Measurements from ENCODE around the gene RTKN2. TPM values are rescaled to one million over a fixed set of nuclear protein-coding genes. Genes with fewer than 3 reads are reported as not detected.
"Not testable (repeated sequence)": the region's sequence is repeated elsewhere in the genome, so short reads cannot be mapped to it uniquely, and the experiment has no call there.

The RTKN2 gene
- total and polyA plus RNA-seq, 9 donors = 0.05 to 0.52 (median 0.20) TPM

- H3K4me3 ChIP-seq = no peak overlapping the region
- 70 to 74% (median 72%) methylated on average over 5 of the region's 5 CpGs for WGBS, 3 donors
- no peak overlapping the region for H3K27ac ChIP-seq
- DNase-seq = no peak
- intact Hi-C loops (cut with DNase I) = no loop called here
- H3K4me1 ChIP-seq (ENCODE audit: insufficient read depth) = no peaks in the 10 kb centered on the region
- H3K9me3 ChIP-seq = no peaks in the 10 kb centered on the region
- no peak for TF ChIP-seq POLR2A (IDR thresholded peaks at IDR 0.05)
- TF ChIP-seq EP300 (IDR thresholded peaks at IDR 0.05) = no peak
- TF ChIP-seq CTCF (IDR thresholded peaks at IDR 0.05) = no peak
- no peaks in the 10 kb centered on the region for H3K36me3 ChIP-seq
- H3K27me3 ChIP-seq = no peaks in the 10 kb centered on the region
Observed at GRCh38 chr10:62297857-62298256, 29.2 kb upstream of the RTKN2 start.

DNA sequence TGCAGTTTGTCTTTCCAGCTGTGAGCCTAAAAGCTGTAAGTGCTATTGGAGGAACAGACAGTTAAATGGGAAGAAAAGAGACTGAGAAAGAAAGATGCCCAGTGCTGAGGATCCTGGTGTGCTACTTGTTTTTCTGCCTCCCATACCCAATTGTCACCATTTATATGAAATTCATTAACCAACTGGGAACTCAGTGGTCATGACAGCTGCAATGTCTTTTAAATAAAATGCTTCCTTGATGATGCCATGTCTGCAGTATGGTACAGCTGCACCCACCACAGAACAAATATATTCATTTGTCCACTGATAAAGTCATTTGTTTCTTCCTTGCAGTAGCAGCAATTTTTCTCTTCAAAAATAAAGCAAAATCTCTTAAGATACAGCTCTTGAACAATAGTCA is 15.6 kb upstream of the RTKN2 start:
- H3K4me1 ChIP-seq (ENCODE audit: insufficient read depth) = no peaks in the 10 kb centered on the region
- DNase-seq = no peak
- H3K4me3 ChIP-seq = no peak overlapping the region
- intact Hi-C loops (cut with DNase I) = no loop called here
- H3K36me3 ChIP-seq = no peaks in the 10 kb centered on the region
- no peaks in the 10 kb centered on the region for H3K9me3 ChIP-seq
- H3K27me3 ChIP-seq = no peaks in the 10 kb centered on the region
- no peak overlapping the region for H3K27ac ChIP-seq
- no peak for TF ChIP-seq EP300 (IDR thresholded peaks at IDR 0.05)
- TF ChIP-seq CTCF (IDR thresholded peaks at IDR 0.05) = no peak
- no peak for TF ChIP-seq POLR2A (IDR thresholded peaks at IDR 0.05)

- DNase-seq; intact Hi-C loops (cut with DNase I); H3K27ac ChIP-seq; H3K36me3 ChIP-seq; H3K27me3 ChIP-seq; H3K4me3 ChIP-seq; H3K9me3 ChIP-seq; H3K4me1 ChIP-seq (ENCODE audit: insufficient read depth): not testable (repeated sequence)
- 91 to 96% (median 92%) methylated on average over 24 of the region's 24 CpGs for WGBS, 3 donors
Observed at GRCh38 chr10:62281348-62281747, 12.7 kb upstream of the RTKN2 start.

GRCh38 chr10:62280392-62280791 is 11.7 kb upstream of the RTKN2 start:
- intact Hi-C loops (cut with DNase I); H3K4me3 ChIP-seq; H3K4me1 ChIP-seq (ENCODE audit: insufficient read depth); H3K36me3 ChIP-seq; H3K27ac ChIP-seq; DNase-seq; H3K9me3 ChIP-seq; H3K27me3 ChIP-seq: not testable (repeated sequence)
- 89 to 93% (median 91%) methylated on average over 19 to 27 of the region's 28 CpGs for WGBS, 3 donors

DNA sequence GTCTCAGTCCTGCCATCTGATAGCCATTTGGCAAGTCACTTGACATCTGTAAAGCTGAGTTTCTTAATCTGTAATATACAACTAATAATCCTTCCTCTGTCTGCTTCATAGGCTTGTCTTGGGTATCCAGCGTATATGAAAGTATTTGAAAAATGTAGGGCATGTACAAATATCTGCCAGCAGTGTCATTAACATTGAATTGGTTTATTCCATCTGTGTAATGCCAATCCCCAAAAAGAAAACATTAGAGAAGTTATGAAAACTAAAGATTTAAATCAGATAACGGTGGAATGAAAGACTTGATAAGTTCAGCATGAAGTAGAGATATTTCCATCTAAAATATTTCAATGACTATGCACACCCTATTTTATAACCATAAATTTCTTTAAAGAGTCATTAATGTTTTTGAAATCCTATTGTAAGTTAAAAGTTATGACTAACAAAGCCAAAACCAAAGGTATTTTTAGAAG is 9.8 kb upstream of the RTKN2 start:
- Histone ChIP-seq H3K4me1 (ENCODE audit: insufficient read depth) (no peaks in the 10 kb centered on the region), H3K9me3 (no peaks in the 10 kb centered on the region), H3K4me3 (no peak overlapping the region), H3K27me3 (no peaks in the 10 kb centered on the region), H3K27ac (no peak overlapping the region), H3K36me3 (no peaks in the 10 kb centered on the region)
- no peak for DNase-seq
- intact Hi-C loops (cut with DNase I) = no loop called here
- TF ChIP-seq EP300 (IDR thresholded peaks at IDR 0.05) = no peak
- TF ChIP-seq POLR2A (IDR thresholded peaks at IDR 0.05) = no peak
- TF ChIP-seq CTCF (IDR thresholded peaks at IDR 0.05) = no peak
- WGBS, 3 donors = 21 to 24% (median 23%) methylated on average over 2 of the region's 2 CpGs

DNA sequence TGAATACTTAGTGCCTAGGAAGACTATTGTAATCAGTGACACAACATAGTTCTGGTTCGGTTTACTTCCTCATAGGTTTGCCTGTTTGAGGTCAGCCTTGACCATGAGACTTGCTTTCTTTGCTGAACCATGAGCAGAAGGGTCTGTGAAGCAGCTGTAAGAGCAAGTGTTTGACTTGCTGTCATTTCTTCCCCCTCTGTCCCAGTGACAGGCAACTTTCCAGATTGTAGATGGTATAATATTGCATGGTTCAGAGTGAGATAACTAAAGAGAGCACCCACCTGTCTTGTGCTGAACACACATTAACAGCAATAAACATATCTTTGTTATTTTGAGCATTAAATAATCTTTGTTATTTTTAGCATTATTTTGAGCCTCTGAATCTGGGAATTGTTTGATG is 9.3 kb upstream of the RTKN2 start:
- H3K4me1 ChIP-seq (ENCODE audit: insufficient read depth) = no peaks in the 10 kb centered on the region
- no peaks in the 10 kb centered on the region for H3K27me3 ChIP-seq
- no peak overlapping the region for H3K4me3 ChIP-seq
- H3K36me3 ChIP-seq = no peaks in the 10 kb centered on the region
- 41 to 52% (median 52%) methylated on average over 1 of the region's 1 CpG for WGBS, 3 donors
- no peaks in the 10 kb centered on the region for H3K9me3 ChIP-seq
- TF ChIP-seq EP300 (IDR thresholded peaks at IDR 0.05) = no peak
- no peak for TF ChIP-seq POLR2A (IDR thresholded peaks at IDR 0.05)
- no peak for TF ChIP-seq CTCF (IDR thresholded peaks at IDR 0.05)
- DNase-seq = no peak
- intact Hi-C loops (cut with DNase I) = no loop called here
- no peak overlapping the region for H3K27ac ChIP-seq
